Kidney capillary endothelial cell (primary cell): ENCODE data around the gene HDAC4.

Experiments
- DNase-seq: peaks from one replicate; pipeline ENCODE4 v3.0.0-alpha.2; 2018; ENCODE audit warnings: low spot score

HDAC4 gene

GRCh38 chr2:239234191-239235175 is 166.3 kb downstream of the HDAC4 start:
- no peak for DNase-seq

GRCh38 chr2:239233576-239233975 is 167.2 kb downstream of the HDAC4 start:
- DNase-seq: no peak

GRCh38 chr2:239232195-239232578 is 168.6 kb downstream of the HDAC4 start:
- DNase-seq: no peak

GRCh38 chr2:239231231-239232194 is 169.3 kb downstream of the HDAC4 start:
- no peak for DNase-seq

- peak; percentile 36 for DNase-seq
Measured at GRCh38 chr2:239230318-239231052, 170.3 kb downstream of the HDAC4 start.

GRCh38 chr2:239229545-239230279 is 171.1 kb downstream of the HDAC4 start:
- DNase-seq: no peak

- no peak for DNase-seq
Measured at GRCh38 chr2:239227661-239228371, 173.0 kb downstream of the HDAC4 start.

GRCh38 chr2:239226677-239227581 is 173.9 kb downstream of the HDAC4 start:
- DNase-seq: no peak

GRCh38 chr2:239225871-239226561 is 174.8 kb downstream of the HDAC4 start:
- no peak for DNase-seq

GRCh38 chr2:239225371-239225851 is 175.4 kb downstream of the HDAC4 start:
- DNase-seq: no peak

GRCh38 chr2:239224955-239225354 is 175.9 kb downstream of the HDAC4 start:
- no peak for DNase-seq

GRCh38 chr2:239224199-239224570 is 176.6 kb downstream of the HDAC4 start:
- DNase-seq: no peak

GRCh38 chr2:239223310-239224198 is 177.3 kb downstream of the HDAC4 start:
- no peak for DNase-seq

GRCh38 chr2:239222706-239223309 is 178.0 kb downstream of the HDAC4 start:
- no peak for DNase-seq

GRCh38 chr2:239222312-239222660 is 178.5 kb downstream of the HDAC4 start:
- no peak for DNase-seq

GRCh38 chr2:239220981-239221396 is 179.8 kb downstream of the HDAC4 start:
- no peak for DNase-seq

GRCh38 chr2:239220341-239220740 is 180.5 kb downstream of the HDAC4 start:
- no peak for DNase-seq
